SW480 (cell line): Measurements from ENCODE around the gene ASTN1.
A peak's percentile ranks its signal among the peaks of the same experiment; 100 is the strongest.

ENCODE experiments used
- DNase-seq: peaks from one replicate; pipeline ENCODE4 v3.0.0-alpha.2; 2016; ENCODE audit warnings: low spot score

Gene ASTN1

GRCh38 chr1:176878750-176879536 is 285.6 kb downstream of the ASTN1 start:
- DNase-seq, result no peak

DNA sequence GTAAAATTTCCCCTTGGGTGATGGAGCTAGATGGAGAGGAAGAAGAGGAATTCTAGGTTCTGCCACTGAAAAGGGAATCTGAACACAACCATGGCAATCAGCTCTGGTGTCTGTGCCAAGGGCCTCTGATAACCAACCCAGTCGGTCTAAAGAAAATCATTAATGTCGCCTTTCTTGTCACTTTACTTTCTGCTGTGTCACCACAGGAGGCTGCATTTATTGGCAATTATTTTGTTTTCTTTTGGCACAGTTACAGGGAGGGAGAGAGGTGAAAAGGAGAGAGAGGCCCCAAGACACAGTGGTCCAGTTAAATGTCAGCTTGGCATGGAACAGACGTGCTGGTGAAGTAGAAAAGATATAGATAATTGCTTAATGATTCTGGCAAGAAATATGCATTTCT is 287.0 kb downstream of the ASTN1 start:
- no peak for DNase-seq

GRCh38 chr1:176876966-176877515 is 287.5 kb downstream of the ASTN1 start:
- no peak for DNase-seq

- DNase-seq, result no peak
These were observed 294.9 kb downstream of the ASTN1 start for GRCh38 chr1:176869577-176869976.

DNA sequence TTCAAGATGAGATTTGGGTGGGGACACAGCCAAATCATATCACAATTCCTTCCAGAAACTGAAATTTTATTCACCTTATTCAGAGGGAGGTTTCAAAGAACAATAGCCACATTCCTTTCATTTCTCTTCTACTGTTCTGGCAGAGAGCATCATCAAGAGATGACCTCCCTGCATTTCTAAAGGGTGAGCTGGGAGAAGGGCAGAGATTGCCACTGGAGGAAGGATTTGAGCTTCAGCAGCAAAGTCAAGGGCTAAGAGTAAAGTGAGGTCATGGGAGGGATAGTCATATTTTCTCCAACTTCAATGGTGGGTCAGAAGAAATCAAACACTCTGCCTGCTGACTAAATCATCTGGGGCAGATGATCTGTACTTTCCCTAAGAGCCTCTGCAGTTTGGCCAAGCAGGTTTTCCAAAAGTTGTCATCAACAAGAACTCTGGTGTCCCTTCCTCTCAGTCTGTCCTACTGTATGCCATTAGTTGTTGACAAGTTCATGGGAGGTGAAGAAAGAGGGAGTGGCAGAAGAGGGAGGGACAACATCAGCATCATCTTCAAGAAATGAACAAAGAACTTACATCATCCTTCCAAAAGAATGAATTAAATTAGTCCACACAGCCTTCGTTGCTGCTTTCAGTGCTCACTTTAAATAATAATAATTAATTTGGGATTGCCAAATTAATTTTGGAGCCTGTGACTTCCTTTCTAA is 298.3 kb downstream of the ASTN1 start:
- DNase-seq, result no peak

DNA sequence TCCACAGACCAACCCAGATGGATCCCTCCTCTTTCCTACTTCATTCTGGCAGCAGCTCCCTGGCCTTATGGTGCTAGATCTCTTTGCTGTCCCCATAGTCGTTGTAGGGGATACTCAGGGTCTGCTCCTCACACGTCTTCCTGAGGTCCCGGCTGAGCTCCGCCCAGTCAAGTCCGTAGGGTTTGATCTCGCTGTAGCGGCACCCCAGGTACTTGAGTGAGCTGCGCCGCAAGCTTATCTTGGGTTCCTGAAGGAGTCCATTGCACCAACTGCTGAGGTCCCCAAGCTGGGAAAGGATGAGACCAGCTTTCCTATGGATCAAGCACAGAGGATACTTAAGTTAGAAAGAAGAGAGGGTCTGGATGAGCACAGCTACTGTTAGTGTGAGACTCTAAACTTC is 300.3 kb downstream of the ASTN1 start:
- DNase-seq, result no peak

GRCh38 chr1:176863613-176864012 is 300.9 kb downstream of the ASTN1 start:
- no peak for DNase-seq

DNA sequence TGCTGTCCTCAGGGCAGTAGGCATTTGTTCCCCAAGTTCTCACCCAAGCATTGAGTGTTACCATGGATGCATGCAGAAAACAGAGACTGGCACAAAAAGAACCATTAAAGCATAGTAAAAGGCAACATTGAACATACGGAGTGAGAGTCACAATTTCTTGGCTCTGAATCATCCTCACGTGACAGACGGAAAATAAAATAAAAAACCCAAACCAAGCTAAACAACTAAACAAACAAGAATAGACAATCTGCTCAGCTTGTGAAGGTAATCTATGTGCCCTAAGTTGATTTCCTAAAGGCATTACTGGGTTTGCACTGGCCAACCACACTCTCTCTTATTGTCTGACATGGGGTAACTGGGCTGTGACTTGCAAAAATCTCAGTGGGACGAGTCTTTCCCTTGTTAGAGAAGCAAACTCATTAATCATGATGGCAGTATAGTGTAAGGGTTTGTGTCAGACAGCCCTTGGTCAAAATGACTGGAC is 306.0 kb downstream of the ASTN1 start:
- DNase-seq, result no peak

GRCh38 chr1:176857632-176858031 is 306.9 kb downstream of the ASTN1 start:
- DNase-seq, result no peak

GRCh38 chr1:176854758-176855745 is 309.5 kb downstream of the ASTN1 start:
- no peak for DNase-seq

DNA sequence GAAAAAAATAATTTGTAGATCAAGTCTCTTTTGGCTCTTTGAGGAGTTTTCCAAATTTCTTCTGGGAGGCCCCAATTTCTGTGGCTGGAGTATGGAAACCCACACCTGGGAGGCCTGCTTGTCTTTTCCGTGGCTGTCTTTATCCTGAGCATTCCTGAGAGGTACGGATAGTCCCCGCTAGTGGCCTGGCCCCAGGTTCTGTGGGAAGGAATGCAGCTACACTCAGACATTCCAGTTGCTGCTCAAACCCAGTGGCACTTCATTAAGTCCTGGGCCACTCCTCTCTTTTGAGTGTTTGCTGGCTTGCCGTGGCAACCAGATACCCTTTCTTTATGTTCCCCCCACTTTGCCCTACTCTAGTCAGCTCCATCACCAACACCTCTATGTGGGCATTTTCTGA is 310.4 kb downstream of the ASTN1 start:
- no peak for DNase-seq

GRCh38 chr1:176853503-176853902 is 311.0 kb downstream of the ASTN1 start:
- DNase-seq, result no peak

DNA sequence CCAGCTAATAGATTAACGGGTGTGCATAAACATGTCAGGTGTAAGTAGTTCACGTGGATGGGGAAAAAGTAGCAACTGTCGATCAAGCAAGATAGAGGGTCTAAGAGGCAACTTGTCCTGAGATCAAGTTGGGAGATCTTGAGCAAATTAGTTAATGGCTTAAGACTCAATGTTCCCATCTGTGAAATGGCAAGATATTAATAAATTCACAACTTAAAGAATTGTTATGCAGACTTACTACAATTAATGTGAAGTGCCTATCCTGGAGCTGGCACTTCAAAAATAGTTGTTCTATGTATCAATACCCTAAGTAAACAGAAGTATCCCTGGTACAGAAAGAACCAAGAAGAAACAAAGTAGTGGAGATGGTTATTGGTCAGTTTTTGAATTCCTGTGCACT is 312.4 kb downstream of the ASTN1 start:
- no peak for DNase-seq

GRCh38 chr1:176850871-176851270 is 313.6 kb downstream of the ASTN1 start:
- no peak for DNase-seq

DNA sequence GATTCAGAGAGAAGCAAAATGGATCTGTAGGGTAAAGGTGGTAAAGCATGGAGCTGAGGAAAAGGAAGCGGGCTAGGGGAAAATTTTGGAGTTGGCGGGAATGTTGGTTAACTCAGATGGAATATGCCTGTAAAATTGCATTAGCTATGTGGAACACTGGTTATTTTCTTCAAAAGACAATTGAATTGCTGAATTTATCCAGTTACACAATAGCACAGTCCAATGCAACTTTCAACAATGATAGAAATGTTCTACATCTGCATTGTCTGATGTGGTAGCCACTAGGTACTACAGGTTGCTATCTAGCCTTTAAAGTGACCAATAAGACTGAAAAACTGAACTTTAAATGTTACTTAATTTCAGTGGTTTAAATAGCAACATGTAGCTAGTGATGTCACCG is 315.2 kb downstream of the ASTN1 start:
- no peak for DNase-seq

DNA sequence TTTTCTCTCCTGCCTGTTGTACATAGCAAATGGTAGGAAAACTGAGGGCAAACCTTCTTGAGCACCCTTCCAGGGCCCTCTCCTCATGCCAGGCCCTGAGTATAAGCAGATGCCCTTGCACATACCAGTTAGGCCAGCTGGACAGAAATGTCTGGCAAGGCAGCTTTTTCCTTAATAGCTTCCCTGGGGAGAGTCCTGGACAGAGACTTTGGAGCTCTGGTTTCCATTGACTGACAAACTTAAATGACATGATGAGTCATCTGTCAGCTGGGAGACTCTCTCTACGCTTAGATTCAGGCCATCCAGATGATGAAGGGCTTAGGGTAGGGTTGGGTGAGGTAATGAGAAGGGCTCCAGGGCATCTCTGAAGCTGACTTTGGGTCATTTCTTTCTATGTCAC is 317.5 kb downstream of the ASTN1 start:
- peak; percentile 4 for DNase-seq

- DNase-seq, result peak; percentile 38
These were observed 320.9 kb downstream of the ASTN1 start for GRCh38 chr1:176843352-176844297.

GRCh38 chr1:176841238-176841637 is 323.3 kb downstream of the ASTN1 start:
- no peak for DNase-seq

- no peak for DNase-seq
These were observed 325.3 kb downstream of the ASTN1 start for GRCh38 chr1:176839216-176839615.

- no peak for DNase-seq
These were observed 326.1 kb downstream of the ASTN1 start for GRCh38 chr1:176838276-176838995.
